ENCODE results near the gene FARS2. TPM values are rescaled to one million over a fixed set of nuclear protein-coding genes. Genes with fewer than 3 reads are reported as not detected.

FARS2 gene
- total RNA-seq, 4 donors from 2014 or later, result 2.6 to 21.9 (median 15.0) TPM

GRCh38 chr6:5484692-5485091 is 223.4 kb downstream of the FARS2 start:
- H3K36me3 ChIP-seq, result no peaks in the 10 kb centered on the region
- TF ChIP-seq POLR2AphosphoS5 (IDR thresholded peaks at IDR 0.05) (no peak), CTCF (IDR thresholded peaks at IDR 0.05) (no peak), POLR2A (IDR thresholded peaks at IDR 0.05) (no peak)
- intact Hi-C loops (cut with DNase I; ENCODE audit: low total_unique reads) (no loop called here), in situ Hi-C loops (cut with MboI; ENCODE audit: low pct_ligation_motif_present in 1 of 4, low pct_unique_long_range_greater_than_20kb in 1 of 4, low sequenced_read_pairs in 3 of 4) (no loop called here)
- H3K4me1 ChIP-seq, result peaks cover 0 to 1% (median 0%) of the 10 kb centered on the region in 4 donors
- H3K9me3 ChIP-seq, result no peaks in the 10 kb centered on the region
- H3K27me3 ChIP-seq, result no peaks in the 10 kb centered on the region
- DNase-seq, result no peak
- H3K27ac ChIP-seq, result no peak overlapping the region
- 80 to 96% methylated on average over 1 to 3 of the region's 3 CpGs for WGBS, 2 donors (ENCODE audit: low coverage in 1 of 2)
- H3K4me3 ChIP-seq, result no peak overlapping the region

- H3K27ac ChIP-seq, result no peak overlapping the region
- WGBS, 2 donors (ENCODE audit: low coverage in 1 of 2), result 55 to 79% methylated on average over 2 of the region's 2 CpGs
- no peaks in the 10 kb centered on the region for H3K9me3 ChIP-seq
- TF ChIP-seq CTCF (IDR thresholded peaks at IDR 0.05) (no peak), POLR2AphosphoS5 (IDR thresholded peaks at IDR 0.05) (no peak)
- in situ Hi-C loops (cut with MboI; ENCODE audit: low pct_ligation_motif_present in 1 of 4, low pct_unique_long_range_greater_than_20kb in 1 of 4, low sequenced_read_pairs in 3 of 4), result no loop called here
- no peaks in the 10 kb centered on the region for H3K36me3 ChIP-seq
- no peaks in the 10 kb centered on the region for H3K27me3 ChIP-seq
- no peaks in the 10 kb centered on the region for H3K4me1 ChIP-seq
- intact Hi-C loops (cut with DNase I; ENCODE audit: low total_unique reads), result no loop called here
- DNase-seq, result no peak
- no peak overlapping the region for H3K4me3 ChIP-seq
Measured at GRCh38 chr6:5486214-5486613, 224.9 kb downstream of the FARS2 start.

GRCh38 chr6:5490501-5491069 is 229.3 kb downstream of the FARS2 start:
- H3K4me1 ChIP-seq, result no peaks in the 10 kb centered on the region
- in situ Hi-C loops (cut with MboI; ENCODE audit: low pct_ligation_motif_present in 1 of 4, low pct_unique_long_range_greater_than_20kb in 1 of 4, low sequenced_read_pairs in 3 of 4) (no loop called here), intact Hi-C loops (cut with DNase I; ENCODE audit: low total_unique reads) (no loop called here)
- WGBS, 2 donors (ENCODE audit: low coverage in 1 of 2), result 88 to 95% methylated on average over 1 of the region's 1 CpG
- H3K4me3 ChIP-seq, result no peak overlapping the region
- TF ChIP-seq POLR2A (IDR thresholded peaks at IDR 0.05), result no peak
- TF ChIP-seq POLR2AphosphoS5 (IDR thresholded peaks at IDR 0.05), result no peak
- H3K9me3 ChIP-seq, result no peaks in the 10 kb centered on the region
- no peaks in the 10 kb centered on the region for H3K36me3 ChIP-seq
- no peak for DNase-seq
- no peak overlapping the region for H3K27ac ChIP-seq
- H3K27me3 ChIP-seq, result no peaks in the 10 kb centered on the region

GRCh38 chr6:5492356-5492755 is 231.0 kb downstream of the FARS2 start:
- H3K27me3 ChIP-seq, result no peaks in the 10 kb centered on the region
- in situ Hi-C loops (cut with MboI; ENCODE audit: low pct_ligation_motif_present in 1 of 4, low pct_unique_long_range_greater_than_20kb in 1 of 4, low sequenced_read_pairs in 3 of 4), result no loop called here
- 59 to 85% methylated on average over 2 of the region's 2 CpGs for WGBS, 2 donors (ENCODE audit: low coverage in 1 of 2)
- H3K9me3 ChIP-seq, result no peaks in the 10 kb centered on the region
- H3K4me1 ChIP-seq, result no peaks in the 10 kb centered on the region
- intact Hi-C loops (cut with DNase I; ENCODE audit: low total_unique reads), result no loop called here
- no peak overlapping the region for H3K27ac ChIP-seq
- no peak overlapping the region for H3K4me3 ChIP-seq
- TF ChIP-seq POLR2AphosphoS5 (IDR thresholded peaks at IDR 0.05) (no peak), CTCF (IDR thresholded peaks at IDR 0.05) (no peak), POLR2A (IDR thresholded peaks at IDR 0.05) (no peak), EP300 (IDR thresholded peaks at IDR 0.05; ENCODE audit: low read depth) (no peak)
- H3K36me3 ChIP-seq, result no peaks in the 10 kb centered on the region
- DNase-seq, result no peak

- no peak overlapping the region for H3K4me3 ChIP-seq
- H3K27ac ChIP-seq, result no peak overlapping the region
- H3K27me3 ChIP-seq, result no peaks in the 10 kb centered on the region
- intact Hi-C loops (cut with DNase I; ENCODE audit: low total_unique reads), result no loop called here
- 94% methylated on average over 2 of the region's 2 CpGs for WGBS, 2 donors (ENCODE audit: low coverage in 1 of 2)
- no peaks in the 10 kb centered on the region for H3K36me3 ChIP-seq
- in situ Hi-C loops (cut with MboI; ENCODE audit: low pct_ligation_motif_present in 1 of 4, low pct_unique_long_range_greater_than_20kb in 1 of 4, low sequenced_read_pairs in 3 of 4), result no loop called here
- H3K4me1 ChIP-seq, result no peaks in the 10 kb centered on the region
- TF ChIP-seq POLR2A (IDR thresholded peaks at IDR 0.05), result no peak
- TF ChIP-seq CTCF (IDR thresholded peaks at IDR 0.05), result no peak
- no peak for TF ChIP-seq POLR2AphosphoS5 (IDR thresholded peaks at IDR 0.05)
- TF ChIP-seq EP300 (IDR thresholded peaks at IDR 0.05; ENCODE audit: low read depth), result no peak
- DNase-seq, result no peak
- H3K9me3 ChIP-seq, result no peaks in the 10 kb centered on the region
Measured at GRCh38 chr6:5493806-5494205, 232.5 kb downstream of the FARS2 start.

Measured in transverse colon (tissue), 4 donors.